Measurements from ENCODE around the gene KLK13. TPM values are rescaled to one million over a fixed set of nuclear protein-coding genes. Genes with fewer than 3 reads are reported as not detected.

Gene KLK13
- total and polyA plus RNA-seq, 2 of the 8 experiments (the other 6 are each of a cell fraction or from before 2014, with no cell fraction given): 4.2 to 4.5 TPM

DNA sequence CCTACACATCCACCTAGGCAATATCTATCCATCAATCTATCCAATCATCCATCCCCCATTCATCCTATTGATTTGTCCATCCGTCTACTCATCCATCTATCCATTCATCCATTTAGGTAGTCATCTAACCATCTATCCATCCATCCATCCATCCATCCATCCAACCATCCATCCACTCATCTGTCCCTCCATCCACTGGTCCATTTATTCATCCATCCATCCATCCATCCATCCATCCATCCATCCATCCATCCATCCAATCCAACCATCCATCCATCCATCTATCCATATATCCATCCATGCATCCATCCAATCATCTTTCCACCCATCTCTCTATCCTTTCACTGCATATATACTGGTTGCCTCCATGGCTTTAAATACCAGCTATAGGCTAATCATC is 3.9 kb downstream of the KLK13 start:
- H3K4ac ChIP-seq (replicated peaks; ENCODE audit: insufficient read length, low read depth, low read length): no peak overlapping the region
- H2BK15ac ChIP-seq (ENCODE audit: low read length): no peak overlapping the region
- H3K79me2 ChIP-seq (ENCODE audit: control insufficient read depth in 1 of 2, insufficient read depth in 2 of 2, low read length in 2 of 2): no peaks in the 10 kb centered on the region
- no peak overlapping the region for H2BK120ac ChIP-seq (replicated peaks; ENCODE audit: low read depth, low read length)
- no peak for DNase-seq (ENCODE audit: low read depth in 1 of 2, low spot score in 2 of 2)
- no peak overlapping the region for H3K23ac ChIP-seq (ENCODE audit: insufficient read length)
- H2BK5ac ChIP-seq (ENCODE audit: low read depth, low read length): no peak overlapping the region
- ChIA-PET POLR2A (ENCODE audit: partially characterized antibody) (no interaction called here), CTCF (ENCODE audit: partially characterized antibody) (no interaction called here)
- no peak overlapping the region for H3K27ac ChIP-seq (ENCODE audit: low read depth, low read length)
- H3K79me1 ChIP-seq (ENCODE audit: low read depth, low read length): no peaks in the 10 kb centered on the region
- no peaks in the 10 kb centered on the region for H3K9me3 ChIP-seq (ENCODE audit: insufficient read depth in 2 of 2, low read depth in 1 of 2, low read length in 1 of 2)
- H3K4me1 ChIP-seq (replicated peaks in 1 of 4; ENCODE audit: control insufficient read depth in 3 of 4, insufficient read depth in 4 of 4, low read length in 3 of 4): peaks cover 0 to 6% (median 1%) of the 10 kb centered on the region in 4 experiments; a peak in 4 of 7 replicates
- H3K9ac ChIP-seq (replicated peaks in 1 of 4; ENCODE audit: extremely low read depth in 1 of 4, low read depth in 3 of 4, low read length in 3 of 4): no peak overlapping the region
- H2AK5ac ChIP-seq (ENCODE audit: low read depth, low read length): no peak overlapping the region
- H4K8ac ChIP-seq (ENCODE audit: extremely low read depth, insufficient read depth, low read length): no peak overlapping the region
- H2BK12ac ChIP-seq (ENCODE audit: low read depth, low read length): no peak overlapping the region
- WGBS, 2 experiments (ENCODE audit: extremely low coverage in 1 of 2, insufficient coverage in 1 of 2, insufficient read length in 1 of 2, insufficient replicate concordance in 2 of 2, low coverage in 1 of 2, low lambda C conversion rate in 2 of 2, missing lambda C conversion rate in 1 of 2): 0 to 100% methylated on average over 1 of the region's 1 CpG
- H3K14ac ChIP-seq (ENCODE audit: insufficient read length): no peak overlapping the region
- no peak overlapping the region for H4K91ac ChIP-seq (replicated peaks; ENCODE audit: insufficient read length, low read length)
- H4K20me1 ChIP-seq (replicated peaks in 1 of 2; ENCODE audit: control insufficient read depth in 1 of 2, insufficient read depth in 2 of 2, low read length in 2 of 2): no peaks in the 10 kb centered on the region
- no peak overlapping the region for H3K56ac ChIP-seq (replicated peaks; ENCODE audit: insufficient read length, low read depth, low read length)
- H2BK20ac ChIP-seq (ENCODE audit: low read length): no peak overlapping the region
- H4K5ac ChIP-seq (ENCODE audit: insufficient read length, low read depth, low read length): no peak overlapping the region
- no peaks in the 10 kb centered on the region for H3K36me3 ChIP-seq (ENCODE audit: control insufficient read depth in 2 of 4, insufficient read depth in 4 of 4, low read length in 3 of 4)
- no peak overlapping the region for H3K18ac ChIP-seq (ENCODE audit: extremely low read depth, low read length)
- FAIRE-seq: no peak
- H2AFZ ChIP-seq (ENCODE audit: low read length): no peak overlapping the region
- peaks cover 16% of the 10 kb centered on the region; the same call in 1 of the 2 replicates for H3K23me2 ChIP-seq (ENCODE audit: low read depth, low read length)
- H3K27me3 ChIP-seq (replicated peaks in 1 of 4; ENCODE audit: control insufficient read depth in 3 of 4, extremely low read depth in 1 of 4, insufficient read depth in 3 of 4, low read length in 3 of 4): no peaks in the 10 kb centered on the region; a peak in 1 of 7 replicates
- H3K4me2 ChIP-seq (ENCODE audit: insufficient read depth in 1 of 2, low read depth in 2 of 2, low read length in 2 of 2): no peak overlapping the region
- H3K4me3 ChIP-seq (ENCODE audit: extremely low read depth in 1 of 4, insufficient read depth in 2 of 4, low read depth in 3 of 4, low read length in 4 of 4): no peak overlapping the region
- TF ChIP-seq KDM4A (IDR thresholded peaks at IDR 0.05; ENCODE audit: low read depth, low read length, severe bottlenecking) (no peak), SIN3A (conservative IDR thresholded peaks at IDR 0.05 in 1 of 2, IDR thresholded peaks at IDR 0.05 in 1 of 2; ENCODE audit: low read depth in 1 of 2, low read length in 2 of 2) (no peak), SAP30 (IDR thresholded peaks at IDR 0.05; ENCODE audit: insufficient read depth, insufficient replicate concordance, low read length) (no peak)
